Central memory CD4-positive, alpha-beta T cell (primary cell): Measurements from ENCODE around the gene FGFR4.

ENCODE experiments used
- DNase-seq: peaks from one replicate; pipeline ENCODE4 v3.0.0; 2022

Gene FGFR4

DNA sequence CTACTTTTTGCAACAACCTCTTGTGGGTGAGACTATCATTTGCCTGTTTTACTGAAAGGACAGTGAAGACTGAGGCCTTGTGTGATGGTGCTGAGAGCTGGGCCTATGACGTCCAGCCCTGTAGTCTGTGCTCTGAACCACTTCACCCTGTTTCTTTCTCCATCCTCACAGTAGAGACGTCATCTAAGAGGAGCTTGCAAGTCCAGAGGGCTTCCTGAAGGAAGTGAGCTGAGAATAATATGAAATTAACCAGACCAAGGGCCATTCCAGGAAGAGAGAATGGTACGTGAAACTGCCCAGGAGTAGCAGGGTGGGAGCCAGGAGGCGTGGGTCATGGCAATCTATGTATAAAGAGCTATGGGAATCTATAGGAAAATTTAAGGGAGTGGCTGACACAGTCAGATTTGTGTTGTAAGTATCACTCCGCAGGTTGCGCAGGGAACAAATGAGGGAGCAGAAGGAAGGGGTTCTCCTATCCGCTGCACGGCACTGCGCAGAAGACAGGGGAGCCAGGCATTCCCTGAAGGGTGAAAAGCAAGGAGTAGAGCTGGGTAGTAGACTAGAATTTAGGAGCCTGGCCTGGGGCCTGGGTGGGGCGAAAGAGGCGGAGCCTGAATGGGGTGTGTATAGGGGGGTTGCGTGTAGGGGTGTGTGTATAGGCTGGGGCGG lies 596 bp upstream of the FGFR4 start:
- DNase-seq, result no peak

- DNase-seq, result no peak
Observed at GRCh38 chr5:177087398-177088005, 787 bp downstream of the FGFR4 start.

DNA sequence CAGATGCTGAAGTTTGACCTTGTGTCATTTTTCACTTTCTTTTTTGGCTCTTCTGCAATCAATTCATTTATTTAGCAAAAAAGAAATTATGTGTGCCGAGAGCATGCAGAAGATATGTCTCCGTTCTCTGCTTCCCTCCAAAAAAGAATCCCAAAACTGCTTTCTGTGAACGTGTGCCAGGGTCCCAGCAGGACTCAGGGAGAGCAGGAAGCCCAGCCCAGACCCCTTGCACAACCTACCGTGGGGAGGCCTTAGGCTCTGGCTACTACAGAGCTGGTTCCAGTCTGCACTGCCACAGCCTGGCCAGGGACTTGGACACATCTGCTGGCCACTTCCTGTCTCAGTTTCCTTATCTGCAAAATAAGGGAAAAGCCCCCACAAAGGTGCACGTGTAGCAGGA lies 2.4 kb downstream of the FGFR4 start:
- no peak for DNase-seq

GRCh38 chr5:177089825-177090641 lies 3.3 kb downstream of the FGFR4 start:
- no peak for DNase-seq

DNA sequence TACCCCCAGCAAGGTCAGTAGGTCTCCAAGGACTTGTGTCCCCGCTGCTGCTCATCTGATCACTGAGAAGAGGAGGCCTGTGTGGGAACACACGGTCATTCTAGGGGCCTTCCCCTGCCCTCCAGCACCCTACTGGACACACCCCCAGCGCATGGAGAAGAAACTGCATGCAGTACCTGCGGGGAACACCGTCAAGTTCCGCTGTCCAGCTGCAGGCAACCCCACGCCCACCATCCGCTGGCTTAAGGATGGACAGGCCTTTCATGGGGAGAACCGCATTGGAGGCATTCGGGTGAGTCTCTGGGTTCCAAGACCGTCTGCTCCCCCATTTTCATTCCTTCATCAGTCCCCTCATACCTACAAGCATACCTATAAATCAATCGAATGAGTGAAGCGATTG lies 4.1 kb downstream of the FGFR4 start:
- DNase-seq, result no peak

DNA sequence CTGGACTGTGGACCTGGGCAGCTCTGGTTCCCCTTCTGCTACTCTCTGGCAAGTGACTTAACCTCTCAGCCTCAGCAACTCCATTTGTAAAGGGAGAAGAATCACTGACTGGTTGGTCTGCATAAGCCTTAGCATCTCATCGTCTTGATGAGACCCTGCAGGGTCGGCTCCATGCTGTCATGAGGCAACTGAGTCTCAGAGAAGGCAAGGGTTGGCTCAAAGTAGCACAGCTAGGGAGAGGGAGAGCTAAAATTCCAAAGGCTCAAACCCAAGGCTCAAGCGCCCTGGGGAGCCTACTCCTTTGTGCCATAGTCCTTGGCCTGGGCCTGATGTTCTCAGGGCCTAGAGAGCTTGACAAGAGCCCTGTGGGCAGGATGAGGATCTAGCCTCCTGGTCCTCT lies 4.5 kb downstream of the FGFR4 start:
- no peak for DNase-seq

GRCh38 chr5:177092178-177093081 lies 5.7 kb downstream of the FGFR4 start:
- no peak for DNase-seq

DNA sequence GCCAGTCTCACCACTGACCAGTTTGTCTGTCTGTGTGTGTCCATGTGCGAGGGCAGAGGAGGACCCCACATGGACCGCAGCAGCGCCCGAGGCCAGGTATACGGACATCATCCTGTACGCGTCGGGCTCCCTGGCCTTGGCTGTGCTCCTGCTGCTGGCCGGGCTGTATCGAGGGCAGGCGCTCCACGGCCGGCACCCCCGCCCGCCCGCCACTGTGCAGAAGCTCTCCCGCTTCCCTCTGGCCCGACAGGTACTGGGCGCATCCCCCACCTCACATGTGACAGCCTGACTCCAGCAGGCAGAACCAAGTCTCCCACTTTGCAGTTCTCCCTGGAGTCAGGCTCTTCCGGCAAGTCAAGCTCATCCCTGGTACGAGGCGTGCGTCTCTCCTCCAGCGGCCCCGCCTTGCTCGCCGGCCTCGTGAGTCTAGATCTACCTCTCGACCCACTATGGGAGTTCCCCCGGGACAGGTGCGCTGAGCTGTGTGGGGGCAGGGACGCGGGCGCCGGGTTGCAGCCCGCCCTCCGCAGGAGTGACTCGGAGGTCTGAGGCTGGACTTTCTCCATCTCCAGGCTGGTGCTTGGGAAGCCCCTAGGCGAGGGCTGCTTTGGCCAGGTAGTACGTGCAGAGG lies 6.5 kb downstream of the FGFR4 start:
- no peak for DNase-seq

DNA sequence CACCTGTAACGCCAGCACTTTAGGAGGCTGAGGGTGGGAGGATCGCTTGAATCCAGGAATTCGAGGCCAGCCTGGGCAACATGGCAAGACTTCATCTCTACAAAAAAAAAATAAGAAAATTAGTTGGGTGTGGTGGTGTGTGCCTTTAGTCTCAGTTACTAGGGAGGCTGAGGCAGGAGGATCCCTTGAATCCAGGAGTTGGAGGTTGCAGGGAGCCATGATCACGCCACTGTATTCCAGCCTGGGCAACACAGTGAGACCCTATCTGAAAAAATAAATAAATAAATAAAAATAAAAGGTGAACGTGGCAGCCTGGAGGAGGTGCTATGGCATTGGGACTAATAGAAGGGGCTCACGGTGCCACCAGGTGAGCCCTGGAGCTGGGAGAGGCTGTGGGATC lies 7.1 kb downstream of the FGFR4 start:
- DNase-seq, result no peak

GRCh38 chr5:177094224-177095087 lies 7.7 kb downstream of the FGFR4 start:
- no peak for DNase-seq

GRCh38 chr5:177095088-177095669 lies 8.5 kb downstream of the FGFR4 start:
- no peak for DNase-seq

- DNase-seq, result no peak
Observed at GRCh38 chr5:177096162-177097015, 9.7 kb downstream of the FGFR4 start.

DNA sequence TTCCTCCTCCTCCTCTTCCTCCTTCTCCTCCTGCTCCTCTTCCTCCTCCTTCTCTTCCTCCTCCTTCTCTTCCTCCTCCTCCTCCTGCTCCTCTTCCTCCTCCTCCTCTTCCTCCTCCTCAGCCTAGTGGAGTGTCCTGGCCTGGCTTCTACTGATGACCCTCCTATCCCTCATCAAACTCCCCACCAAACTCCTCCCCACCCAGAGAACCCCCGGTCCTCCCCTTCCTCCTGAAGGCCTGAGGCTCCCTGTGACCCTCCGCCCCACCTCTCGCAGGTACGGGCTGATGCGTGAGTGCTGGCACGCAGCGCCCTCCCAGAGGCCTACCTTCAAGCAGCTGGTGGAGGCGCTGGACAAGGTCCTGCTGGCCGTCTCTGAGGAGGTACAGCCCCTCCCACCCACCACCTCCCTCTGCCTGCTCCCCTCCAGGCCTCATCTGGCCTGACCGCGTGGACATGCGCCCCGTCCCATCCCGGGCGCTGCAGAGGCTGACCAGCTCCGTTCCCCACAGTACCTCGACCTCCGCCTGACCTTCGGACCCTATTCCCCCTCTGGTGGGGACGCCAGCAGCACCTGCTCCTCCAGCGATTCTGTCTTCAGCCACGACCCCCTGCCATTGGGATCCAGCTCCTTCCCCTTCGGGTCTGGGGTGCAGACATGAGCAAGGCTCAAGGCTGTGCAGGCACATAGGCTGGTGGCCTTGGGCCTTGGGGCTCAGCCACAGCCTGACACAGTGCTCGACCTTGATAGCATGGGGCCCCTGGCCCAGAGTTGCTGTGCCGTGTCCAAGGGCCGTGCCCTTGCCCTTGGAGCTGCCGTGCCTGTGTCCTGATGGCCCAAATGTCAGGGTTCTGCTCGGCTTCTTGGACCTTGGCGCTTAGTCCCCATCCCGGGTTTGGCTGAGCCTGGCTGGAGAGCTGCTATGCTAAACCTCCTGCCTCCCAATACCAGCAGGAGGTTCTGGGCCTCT lies 10.6 kb downstream of the FGFR4 start:
- no peak for DNase-seq

DNA sequence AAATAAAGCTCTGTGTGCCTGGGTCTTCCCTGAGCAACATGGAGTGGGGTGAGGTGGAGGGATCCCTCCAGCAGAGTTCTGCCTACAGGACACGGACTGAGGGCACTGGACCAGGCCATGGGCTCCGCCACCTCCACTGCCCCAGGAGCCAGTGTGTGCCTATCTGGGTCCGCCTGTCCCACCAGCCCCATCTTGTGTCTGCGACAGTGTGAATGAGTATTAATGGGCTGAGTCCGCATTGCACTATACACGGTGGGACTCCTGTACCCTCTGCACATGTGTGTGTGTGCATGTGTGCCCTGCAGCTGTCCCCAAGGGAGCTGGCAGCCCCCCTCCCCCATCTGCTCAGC lies 11.4 kb downstream of the FGFR4 start:
- DNase-seq, result no peak

- no peak for DNase-seq
Observed at GRCh38 chr5:177098470-177099141, 11.9 kb downstream of the FGFR4 start.

DNA sequence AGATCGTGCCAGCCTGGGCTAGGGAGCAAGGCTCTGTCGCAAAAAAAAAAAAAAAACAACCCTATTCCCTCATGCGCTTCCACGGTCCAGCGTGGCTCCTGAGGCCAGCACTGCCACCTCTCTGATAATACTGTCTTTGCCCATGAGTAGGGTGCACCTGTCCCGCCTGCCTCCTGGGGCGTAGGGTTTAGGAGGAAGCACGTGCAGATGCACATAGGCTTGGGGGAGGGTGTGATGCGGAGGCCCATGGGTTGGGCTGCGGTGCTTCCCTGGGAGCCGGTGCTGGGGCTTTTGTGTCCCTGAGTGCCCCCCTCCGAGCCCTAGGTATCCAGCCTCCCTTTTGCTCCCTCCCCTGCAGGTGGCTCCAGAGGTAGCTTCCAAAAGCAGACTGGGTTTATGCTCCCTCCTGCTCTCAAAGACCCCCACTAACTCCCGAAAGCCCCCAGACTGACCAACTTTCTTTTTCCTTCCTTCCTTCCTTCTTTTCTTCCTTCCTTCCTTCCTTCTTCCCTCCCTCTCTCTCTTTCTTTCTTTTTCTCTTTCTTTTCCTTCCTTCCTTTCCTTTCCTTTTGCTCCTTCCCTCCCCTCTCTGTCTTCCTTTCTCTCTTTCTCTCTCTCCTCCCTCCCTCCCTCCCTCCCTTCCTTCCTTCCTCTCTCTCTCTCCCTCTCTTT lies 12.8 kb downstream of the FGFR4 start:
- DNase-seq, result no peak

GRCh38 chr5:177100714-177101121 lies 14.0 kb downstream of the FGFR4 start:
- no peak for DNase-seq
